IMR-90 (cell line): ENCODE data around the gene KRTAP5-6. TPM values are rescaled to one million over a fixed set of nuclear protein-coding genes. Genes with fewer than 3 reads are reported as not detected.

Source experiments
- ATAC-seq: fragments of 200-7000 bp; cut with Tn5 transposase; 2 replicates; pipeline ENCODE4 v1.9.1; 2020; ENCODE audit warnings: low read depth, mild to moderate bottlenecking, moderate library complexity
- BruUV-seq: library from RNA; stranded (reverse); fragments of 400-500 nt; replicated peaks from 2 replicates; lab custom pipeline; 2021; lab: Mats Ljungman, UMichigan
- CTCF ChIA-PET: fragments of 300-600 bp; formaldehyde crosslinking; extraction: SDS; loops from one replicate; lab custom pipeline; 2021; ENCODE audit warnings: antibody characterized with exemption; lab: Yijun Ruan, JAX
- POLR2A ChIA-PET: fragments of 300-600 bp; sonication (Branson Sonifier 250); formaldehyde crosslinking; loops from one replicate; lab custom pipeline; 2022; ENCODE audit warnings: antibody characterized with exemption; ENCODE audit not compliant: unreplicated experiment; lab: Charles Lee
- DNase-seq: peaks from one replicate; pipeline ENCODE4 v3.0.0; 2013
- H2AFZ ChIP-seq: replicated peaks from 2 replicates; pipeline ENCODE3; 2013; ENCODE audit warnings: low read length, mild to moderate bottlenecking; ENCODE audit not compliant: poor library complexity
- H2AK5ac ChIP-seq: 2 replicates; pipeline ENCODE4 v1.6.1; 2013; ENCODE audit warnings: low read depth, low read length, inconsistent platforms
- H2AK9ac ChIP-seq: replicated peaks from 2 replicates; pipeline ENCODE3; 2013; ENCODE audit warnings: mild to moderate bottlenecking, low read depth, low read length, moderate library complexity; ENCODE audit not compliant: poor library complexity
- H2BK120ac ChIP-seq: 2 replicates; pipeline ENCODE4 v1.6.1; 2013; ENCODE audit warnings: low read depth, low read length, inconsistent platforms
- H2BK15ac ChIP-seq: 3 replicates; pipeline ENCODE4 v1.6.1; 2013; ENCODE audit warnings: low read depth, low read length, inconsistent platforms
- H2BK20ac ChIP-seq: 2 replicates; pipeline ENCODE4 v1.6.1; 2013; ENCODE audit warnings: low read depth, mild to moderate bottlenecking, inconsistent platforms, low read length, moderate library complexity
- H2BK5ac ChIP-seq: 2 replicates; pipeline ENCODE4 v1.6.1; 2013; ENCODE audit warnings: mild to moderate bottlenecking, low read depth, low read length, inconsistent platforms; ENCODE audit not compliant: poor library complexity, severe bottlenecking
- H3K14ac ChIP-seq: replicated peaks from 2 replicates; pipeline ENCODE4 v1.6.1; 2013; ENCODE audit warnings: low read depth, low read length, inconsistent platforms
- H3K18ac ChIP-seq: 2 replicates; pipeline ENCODE4 v1.6.1; 2013; ENCODE audit warnings: low read depth, low read length, control low read depth
- H3K23ac ChIP-seq: 2 replicates; pipeline ENCODE4 v1.6.1; 2013; ENCODE audit warnings: low read depth, low read length, inconsistent platforms
- H3K27ac ChIP-seq: 2 replicates; pipeline ENCODE4 v1.5.1; 2013; ENCODE audit warnings: mild to moderate bottlenecking, control low read depth, low read length; ENCODE audit not compliant: insufficient read depth
- H3K27me3 ChIP-seq: 2 replicates; pipeline ENCODE4 v1.6.1; 2013; ENCODE audit warnings: low read length; ENCODE audit not compliant: control insufficient read depth, insufficient read depth
- H3K36me3 ChIP-seq: 2 replicates; pipeline ENCODE4 v1.6.1; 2013; ENCODE audit warnings: low read length, mixed read lengths; ENCODE audit not compliant: control insufficient read depth, insufficient read depth
- H3K4ac ChIP-seq: 2 replicates; pipeline ENCODE4 v1.6.1; 2013; ENCODE audit warnings: low read depth, low read length, inconsistent platforms
- H3K4me1 ChIP-seq: 2 replicates; pipeline ENCODE4 v1.6.1; 2013; ENCODE audit warnings: low read length, mixed read lengths; ENCODE audit not compliant: control insufficient read depth, insufficient read depth
- H3K4me2 ChIP-seq: 2 replicates; pipeline ENCODE4 v1.6.1; 2013; ENCODE audit warnings: low read depth, mild to moderate bottlenecking, control low read depth, low read length, moderate library complexity
- H3K4me3 ChIP-seq: 2 replicates; pipeline ENCODE4 v1.5.1; 2013; ENCODE audit warnings: low read depth, mild to moderate bottlenecking, control low read depth, low read length, moderate library complexity; ENCODE audit not compliant: insufficient read depth
- H3K56ac ChIP-seq: 2 replicates; pipeline ENCODE4 v1.6.1; 2013; ENCODE audit warnings: low read length, inconsistent platforms; ENCODE audit not compliant: insufficient read depth; ENCODE audit errors: extremely low read depth
- H3K79me1 ChIP-seq, 2 experiments: 2 replicates each; pipeline ENCODE4 v1.6.1; 2013; ENCODE audit warnings: low read length in 2 of 2, inconsistent platforms in 1 of 2, low read depth in 1 of 2
- H3K9ac ChIP-seq: 2 replicates; pipeline ENCODE4 v1.6.1; 2013; ENCODE audit warnings: low read depth, low read length, control low read depth
- H3K9me1 ChIP-seq: 2 replicates; pipeline ENCODE4 v1.6.1; 2013; ENCODE audit warnings: low read length, inconsistent platforms; ENCODE audit not compliant: insufficient read depth
- H3K9me3 ChIP-seq: 2 replicates; pipeline ENCODE4 v1.6.1; 2013; ENCODE audit warnings: low read length; ENCODE audit not compliant: control insufficient read depth, insufficient read depth
- H4K20me1 ChIP-seq: 2 replicates; pipeline ENCODE4 v1.6.1; 2013; ENCODE audit warnings: low read length, inconsistent platforms; ENCODE audit not compliant: insufficient read depth
- H4K5ac ChIP-seq: 2 replicates; pipeline ENCODE4 v1.6.1; 2013; ENCODE audit warnings: mild to moderate bottlenecking, low read depth, low read length, control low read depth
- H4K8ac ChIP-seq, 2 experiments: 2 replicates each; pipeline ENCODE4 v1.6.1; 2013; ENCODE audit warnings: low read depth in 2 of 2, low read length in 2 of 2, control low read depth in 1 of 2, inconsistent platforms in 1 of 2
- H4K91ac ChIP-seq: 2 replicates; pipeline ENCODE4 v1.6.1; 2013; ENCODE audit warnings: low read depth, low read length, inconsistent platforms; ENCODE audit not compliant: insufficient read depth
- BHLHE40 ChIP-seq: fragments of 150-350 bp; IDR thresholded peaks from 2 replicates; pipeline ENCODE4 v1.6.1; 2016; ENCODE audit warnings: mild to moderate bottlenecking, low read depth, low read length
- CTCF ChIP-seq: conservative IDR thresholded peaks from 2 replicates; pipeline ENCODE4 v1.5.1; 2012; ENCODE audit warnings: mild to moderate bottlenecking, low read depth, low read length, improper control_type of control experiment
- FOS ChIP-seq: fragments of 150-350 bp; IDR thresholded peaks from 2 replicates; pipeline ENCODE4 v1.6.1; 2016; ENCODE audit warnings: low read depth, low read length
- MAFK ChIP-seq: IDR thresholded peaks from 2 replicates; pipeline ENCODE4 v1.6.1; 2012; ENCODE audit warnings: low read depth, low read length, improper control_type of control experiment
- MAZ ChIP-seq: IDR thresholded peaks from 2 replicates; pipeline ENCODE4 v1.6.1; 2012; ENCODE audit warnings: low read depth, mild to moderate bottlenecking, low read length, improper control_type of control experiment, moderate library complexity, borderline replicate concordance
- POLR2A ChIP-seq: IDR thresholded peaks from 2 replicates; pipeline ENCODE4 v1.6.1; 2012; ENCODE audit warnings: mild to moderate bottlenecking, low read depth, low read length
- RAD21 ChIP-seq: IDR thresholded peaks from 2 replicates; pipeline ENCODE4 v1.6.1; 2012; ENCODE audit warnings: low read length, improper control_type of control experiment
- RCOR1 ChIP-seq: IDR thresholded peaks from 2 replicates; pipeline ENCODE4 v1.6.1; 2012; ENCODE audit warnings: mild to moderate bottlenecking, low read length, improper control_type of control experiment; ENCODE audit not compliant: insufficient replicate concordance
- SMC3 ChIP-seq: fragments of 150-350 bp; IDR thresholded peaks from 2 replicates; pipeline ENCODE4 v1.6.1; 2016; ENCODE audit warnings: low read depth, mild to moderate bottlenecking, antibody characterized with exemption, low read length, moderate library complexity
- USF2 ChIP-seq: fragments of 150-350 bp; IDR thresholded peaks from 2 replicates; pipeline ENCODE4 v1.6.1; 2017; ENCODE audit warnings: mild to moderate bottlenecking, antibody characterized with exemption, low read length, low read depth
- WGBS, 2 experiments: methylation state at CpG; one replicate each; pipeline versions ENCODE4 v1.1.5 to v1.1.7; 2013; ENCODE audit warnings: missing lambda C conversion rate in 2 of 2; ENCODE audit not compliant: insufficient read length in 1 of 2; ENCODE audit errors: extremely low coverage in 2 of 2; 5-methylcytosine and 5-hydroxymethylcytosine counted together
- dilution Hi-C: fragments of 300-500 bp; cut with HindIII; formaldehyde crosslinking; loops from one replicate; pipeline ENCODE4 v1.14.3; 2018; ENCODE audit warnings: low sequenced_read_pairs; ENCODE audit not compliant: unreplicated experiment
- in situ Hi-C: fragments of 300-500 bp; cut with MboI; formaldehyde crosslinking; loops from 3 replicates; pipeline ENCODE4 v1.14.3; 2019; ENCODE audit warnings: low sequenced_read_pairs, inconsistent platforms, mixed read lengths
- intact Hi-C: fragments of 100-400 bp; cut with micrococcal nuclease; formaldehyde crosslinking; loops from 2 replicates; pipeline ENCODE4 v1.10.0; 2022
- polyA plus RNA-seq, 3 experiments: library from polyadenylated mRNA; depleted of rRNA; stranded (reverse); fragments of >200 nt; gene quantifications; 2 replicates each; pipeline ENCODE4 v1.2.3, GENCODE V29; 2012; ENCODE audit warnings: low replicate concordance in 1 of 3
- total RNA-seq: library from RNA; depleted of rRNA; stranded (reverse); fragments of >200 nt; gene quantifications from 2 replicates; pipeline ENCODE4 v1.2.3, GENCODE V29; 2012
- TF ChIP-seq, protein P1 (sequence below): fragments of 150-350 bp; IDR thresholded peaks from 2 replicates; pipeline ENCODE4 v1.6.1; 2016; ENCODE audit warnings: low read depth, mild to moderate bottlenecking, low read length, moderate library complexity, borderline replicate concordance

The KRTAP5-6 gene
- total and polyA plus RNA-seq, 2 of the 4 experiments (the other 2 are of a cell fraction) = not detected

- Histone ChIP-seq H3K79me1 (no peaks in the 10 kb centered on the region), H3K4me2 (no peak overlapping the region), H2BK5ac (no peak overlapping the region), H2AK5ac (no peak overlapping the region), H2BK15ac (no peak overlapping the region), H3K4me1 (no peaks in the 10 kb centered on the region), H3K56ac (no peak overlapping the region), H3K18ac (no peak overlapping the region), H3K4me3 (no peak overlapping the region), H2BK20ac (no peak overlapping the region), H3K9me3 (0 out of 2 replicates have a peak, but pooled peaks cover 2% of the 10 kb centered on the region), H3K9me1 (no peaks in the 10 kb centered on the region; the same call in 1 of the 2 replicates), H2AK9ac (no peak overlapping the region), H4K20me1 (no peaks in the 10 kb centered on the region), H3K9ac (no peak overlapping the region), H3K27ac (no peak overlapping the region), H3K23ac (no peak overlapping the region), H4K8ac (no peak overlapping the region), H2AFZ (no peak overlapping the region), H4K91ac (no peak overlapping the region), H3K14ac (no peak overlapping the region), H3K27me3 (peaks cover 49% of the 10 kb centered on the region), H3K4ac (no peak overlapping the region), H4K5ac (no peak overlapping the region), H3K36me3 (no peaks in the 10 kb centered on the region), H2BK120ac (no peak overlapping the region)
- TF ChIP-seq RCOR1 (no peak), MAZ (no peak), POLR2A (no peak), RAD21 (no peak), SMC3 (no peak), FOS (no peak), USF2 (no peak), MAFK (no peak), CTCF (no peak), BHLHE40 (no peak)
- TF ChIP-seq, protein P1, sequence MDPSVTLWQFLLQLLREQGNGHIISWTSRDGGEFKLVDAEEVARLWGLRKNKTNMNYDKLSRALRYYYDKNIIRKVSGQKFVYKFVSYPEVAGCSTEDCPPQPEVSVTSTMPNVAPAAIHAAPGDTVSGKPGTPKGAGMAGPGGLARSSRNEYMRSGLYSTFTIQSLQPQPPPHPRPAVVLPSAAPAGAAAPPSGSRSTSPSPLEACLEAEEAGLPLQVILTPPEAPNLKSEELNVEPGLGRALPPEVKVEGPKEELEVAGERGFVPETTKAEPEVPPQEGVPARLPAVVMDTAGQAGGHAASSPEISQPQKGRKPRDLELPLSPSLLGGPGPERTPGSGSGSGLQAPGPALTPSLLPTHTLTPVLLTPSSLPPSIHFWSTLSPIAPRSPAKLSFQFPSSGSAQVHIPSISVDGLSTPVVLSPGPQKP = no peak
- intact Hi-C loops = no loop called here
- dilution Hi-C loops = no loop called here
- POLR2A ChIA-PET = no interaction called here
- in situ Hi-C loops = no loop called here
- CTCF ChIA-PET = no interaction called here
- no peak for DNase-seq
- WGBS, 2 experiments = no CpG with 5 or more reads among the region's 11 CpGs
- no peak for ATAC-seq
- BruUV-seq = no TSS peak
Observed at GRCh38 chr11:1673446-1674172, 23.4 kb upstream of the KRTAP5-6 start.
